IMR-90 (cell line): ENCODE results near the gene ITPR3. TPM values are rescaled to one million over a fixed set of nuclear protein-coding genes. Genes with fewer than 3 reads are reported as not detected.
A peak's percentile ranks its signal among the peaks of the same experiment; 100 is the strongest.

Experiments used
- ATAC-seq: fragments of 200-7000 bp; cut with Tn5 transposase; 2 replicates; pipeline ENCODE4 v1.9.1; 2020; ENCODE audit warnings: low read depth, mild to moderate bottlenecking, moderate library complexity
- BruUV-seq: library from RNA; stranded (reverse); fragments of 400-500 nt; replicated peaks from 2 replicates; lab custom pipeline; 2021; lab: Mats Ljungman, UMichigan
- CTCF ChIA-PET: fragments of 300-600 bp; formaldehyde crosslinking; extraction: SDS; loops from one replicate; lab custom pipeline; 2021; ENCODE audit warnings: antibody characterized with exemption; lab: Yijun Ruan, JAX
- POLR2A ChIA-PET: fragments of 300-600 bp; sonication (Branson Sonifier 250); formaldehyde crosslinking; loops from one replicate; lab custom pipeline; 2022; ENCODE audit warnings: antibody characterized with exemption; ENCODE audit not compliant: unreplicated experiment; lab: Charles Lee
- DNase-seq: peaks from one replicate; pipeline ENCODE4 v3.0.0; 2013
- H2AFZ ChIP-seq: replicated peaks from 2 replicates; pipeline ENCODE3; 2013; ENCODE audit warnings: low read length, mild to moderate bottlenecking; ENCODE audit not compliant: poor library complexity
- H2AK5ac ChIP-seq: 2 replicates; pipeline ENCODE4 v1.6.1; 2013; ENCODE audit warnings: low read depth, low read length, inconsistent platforms
- H2AK9ac ChIP-seq: replicated peaks from 2 replicates; pipeline ENCODE3; 2013; ENCODE audit warnings: mild to moderate bottlenecking, low read depth, low read length, moderate library complexity; ENCODE audit not compliant: poor library complexity
- H2BK120ac ChIP-seq: 2 replicates; pipeline ENCODE4 v1.6.1; 2013; ENCODE audit warnings: low read depth, low read length, inconsistent platforms
- H2BK15ac ChIP-seq: 3 replicates; pipeline ENCODE4 v1.6.1; 2013; ENCODE audit warnings: low read depth, low read length, inconsistent platforms
- H2BK20ac ChIP-seq: 2 replicates; pipeline ENCODE4 v1.6.1; 2013; ENCODE audit warnings: low read depth, mild to moderate bottlenecking, inconsistent platforms, low read length, moderate library complexity
- H2BK5ac ChIP-seq: 2 replicates; pipeline ENCODE4 v1.6.1; 2013; ENCODE audit warnings: mild to moderate bottlenecking, low read depth, low read length, inconsistent platforms; ENCODE audit not compliant: poor library complexity, severe bottlenecking
- H3K14ac ChIP-seq: replicated peaks from 2 replicates; pipeline ENCODE4 v1.6.1; 2013; ENCODE audit warnings: low read depth, low read length, inconsistent platforms
- H3K18ac ChIP-seq: 2 replicates; pipeline ENCODE4 v1.6.1; 2013; ENCODE audit warnings: low read depth, low read length, control low read depth
- H3K23ac ChIP-seq: 2 replicates; pipeline ENCODE4 v1.6.1; 2013; ENCODE audit warnings: low read depth, low read length, inconsistent platforms
- H3K27ac ChIP-seq: 2 replicates; pipeline ENCODE4 v1.5.1; 2013; ENCODE audit warnings: mild to moderate bottlenecking, control low read depth, low read length; ENCODE audit not compliant: insufficient read depth
- H3K27me3 ChIP-seq: 2 replicates; pipeline ENCODE4 v1.6.1; 2013; ENCODE audit warnings: low read length; ENCODE audit not compliant: control insufficient read depth, insufficient read depth
- H3K36me3 ChIP-seq: 2 replicates; pipeline ENCODE4 v1.6.1; 2013; ENCODE audit warnings: low read length, mixed read lengths; ENCODE audit not compliant: control insufficient read depth, insufficient read depth
- H3K4ac ChIP-seq: 2 replicates; pipeline ENCODE4 v1.6.1; 2013; ENCODE audit warnings: low read depth, low read length, inconsistent platforms
- H3K4me1 ChIP-seq: 2 replicates; pipeline ENCODE4 v1.6.1; 2013; ENCODE audit warnings: low read length, mixed read lengths; ENCODE audit not compliant: control insufficient read depth, insufficient read depth
- H3K4me2 ChIP-seq: 2 replicates; pipeline ENCODE4 v1.6.1; 2013; ENCODE audit warnings: low read depth, mild to moderate bottlenecking, control low read depth, low read length, moderate library complexity
- H3K4me3 ChIP-seq: 2 replicates; pipeline ENCODE4 v1.5.1; 2013; ENCODE audit warnings: low read depth, mild to moderate bottlenecking, control low read depth, low read length, moderate library complexity; ENCODE audit not compliant: insufficient read depth
- H3K56ac ChIP-seq: 2 replicates; pipeline ENCODE4 v1.6.1; 2013; ENCODE audit warnings: low read length, inconsistent platforms; ENCODE audit not compliant: insufficient read depth; ENCODE audit errors: extremely low read depth
- H3K79me1 ChIP-seq, 2 experiments: 2 replicates each; pipeline ENCODE4 v1.6.1; 2013; ENCODE audit warnings: low read length in 2 of 2, inconsistent platforms in 1 of 2, low read depth in 1 of 2
- H3K9ac ChIP-seq: 2 replicates; pipeline ENCODE4 v1.6.1; 2013; ENCODE audit warnings: low read depth, low read length, control low read depth
- H3K9me1 ChIP-seq: 2 replicates; pipeline ENCODE4 v1.6.1; 2013; ENCODE audit warnings: low read length, inconsistent platforms; ENCODE audit not compliant: insufficient read depth
- H3K9me3 ChIP-seq: 2 replicates; pipeline ENCODE4 v1.6.1; 2013; ENCODE audit warnings: low read length; ENCODE audit not compliant: control insufficient read depth, insufficient read depth
- H4K20me1 ChIP-seq: 2 replicates; pipeline ENCODE4 v1.6.1; 2013; ENCODE audit warnings: low read length, inconsistent platforms; ENCODE audit not compliant: insufficient read depth
- H4K5ac ChIP-seq: 2 replicates; pipeline ENCODE4 v1.6.1; 2013; ENCODE audit warnings: mild to moderate bottlenecking, low read depth, low read length, control low read depth
- H4K8ac ChIP-seq, 2 experiments: 2 replicates each; pipeline ENCODE4 v1.6.1; 2013; ENCODE audit warnings: low read depth in 2 of 2, low read length in 2 of 2, control low read depth in 1 of 2, inconsistent platforms in 1 of 2
- H4K91ac ChIP-seq: 2 replicates; pipeline ENCODE4 v1.6.1; 2013; ENCODE audit warnings: low read depth, low read length, inconsistent platforms; ENCODE audit not compliant: insufficient read depth
- MXI1 ChIP-seq: IDR thresholded peaks from 2 replicates; pipeline ENCODE4 v1.6.1; 2012; ENCODE audit warnings: low read depth, mild to moderate bottlenecking, low read length, moderate library complexity, borderline replicate concordance
- NFE2L2 ChIP-seq: fragments of 150-350 bp; IDR thresholded peaks from 2 replicates; pipeline ENCODE4 v1.6.1; 2016; ENCODE audit warnings: low read depth, mild to moderate bottlenecking, low read length
- POLR2A ChIP-seq: IDR thresholded peaks from 2 replicates; pipeline ENCODE4 v1.6.1; 2012; ENCODE audit warnings: mild to moderate bottlenecking, low read depth, low read length
- RCOR1 ChIP-seq: IDR thresholded peaks from 2 replicates; pipeline ENCODE4 v1.6.1; 2012; ENCODE audit warnings: mild to moderate bottlenecking, low read length, improper control_type of control experiment; ENCODE audit not compliant: insufficient replicate concordance
- SMC3 ChIP-seq: fragments of 150-350 bp; IDR thresholded peaks from 2 replicates; pipeline ENCODE4 v1.6.1; 2016; ENCODE audit warnings: low read depth, mild to moderate bottlenecking, antibody characterized with exemption, low read length, moderate library complexity
- WGBS, 2 experiments: methylation state at CpG; one replicate each; pipeline versions ENCODE4 v1.1.5 to v1.1.7; 2013; ENCODE audit warnings: missing lambda C conversion rate in 2 of 2; ENCODE audit not compliant: insufficient read length in 1 of 2; ENCODE audit errors: extremely low coverage in 2 of 2; 5-methylcytosine and 5-hydroxymethylcytosine counted together
- dilution Hi-C: fragments of 300-500 bp; cut with HindIII; formaldehyde crosslinking; loops from one replicate; pipeline ENCODE4 v1.14.3; 2018; ENCODE audit warnings: low sequenced_read_pairs; ENCODE audit not compliant: unreplicated experiment
- in situ Hi-C: fragments of 300-500 bp; cut with MboI; formaldehyde crosslinking; loops from 3 replicates; pipeline ENCODE4 v1.14.3; 2019; ENCODE audit warnings: low sequenced_read_pairs, inconsistent platforms, mixed read lengths
- intact Hi-C: fragments of 100-400 bp; cut with micrococcal nuclease; formaldehyde crosslinking; loops from 2 replicates; pipeline ENCODE4 v1.10.0; 2022
- polyA plus RNA-seq, 3 experiments: library from polyadenylated mRNA; depleted of rRNA; stranded (reverse); fragments of >200 nt; gene quantifications; 2 replicates each; pipeline ENCODE4 v1.2.3, GENCODE V29; 2012; ENCODE audit warnings: low replicate concordance in 1 of 3
- total RNA-seq: library from RNA; depleted of rRNA; stranded (reverse); fragments of >200 nt; gene quantifications from 2 replicates; pipeline ENCODE4 v1.2.3, GENCODE V29; 2012
- TF ChIP-seq, protein P1 (sequence below): conservative IDR thresholded peaks from 2 replicates; pipeline ENCODE4 v1.5.1; 2012; ENCODE audit warnings: mild to moderate bottlenecking, low read depth, low read length, improper control_type of control experiment
- TF ChIP-seq, protein P2 (sequence below): fragments of 150-350 bp; IDR thresholded peaks from 2 replicates; pipeline ENCODE4 v1.6.1; 2016; ENCODE audit warnings: low read depth, mild to moderate bottlenecking, low read length, moderate library complexity, borderline replicate concordance

Gene ITPR3
- total and polyA plus RNA-seq, 2 of the 4 experiments (the other 2 are of a cell fraction): 1.6 to 3.7 TPM

DNA sequence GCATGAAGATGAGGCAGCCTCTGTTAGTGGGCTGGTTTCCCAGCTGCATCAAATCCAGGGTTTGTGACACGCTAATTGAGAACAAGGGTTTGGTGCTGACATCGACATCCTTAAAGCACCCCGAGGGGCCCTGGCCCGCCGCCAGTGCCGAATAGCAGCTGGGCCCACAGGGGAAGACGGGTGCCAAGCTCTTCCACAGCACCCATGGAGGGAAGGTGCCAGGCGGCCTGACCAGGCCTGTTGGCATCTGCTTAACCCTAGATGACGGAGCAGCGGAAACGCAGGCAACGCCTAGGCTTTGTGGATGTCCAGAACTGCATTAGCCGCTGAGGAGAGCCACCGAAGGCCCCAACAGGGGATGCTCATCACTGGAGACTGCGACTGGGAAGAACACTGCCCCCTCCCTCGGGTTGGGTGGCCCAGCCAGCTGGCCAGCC lies 74.3 kb downstream of the ITPR3 start:
- no peak overlapping the region; the same call in 2 of the 3 replicates for H2BK15ac ChIP-seq
- H3K9me1 ChIP-seq: peaks cover 21% of the 10 kb centered on the region
- H3K79me1 ChIP-seq: peaks cover 0 to 31% of the 10 kb centered on the region in 2 experiments; a peak in 2 of 4 replicates
- ATAC-seq: no peak
- H4K91ac ChIP-seq: no peak overlapping the region
- BruUV-seq: no TSS peak
- no peak overlapping the region for H3K56ac ChIP-seq
- no peak overlapping the region for H3K4me3 ChIP-seq
- H3K14ac ChIP-seq: peak overlapping the region; percentile 82; the same call in 1 of the 2 replicates
- peak overlapping the region; percentile 2; the same call in 1 of the 2 replicates for H2AK5ac ChIP-seq
- no peak overlapping the region for H3K23ac ChIP-seq
- H2BK5ac ChIP-seq: no peak overlapping the region
- POLR2A ChIA-PET: no interaction called here
- H3K4me1 ChIP-seq: peaks cover 20% of the 10 kb centered on the region
- H3K4ac ChIP-seq: peak overlapping the region; percentile 66
- no peak overlapping the region for H3K27ac ChIP-seq
- TF ChIP-seq POLR2A (no peak), NFE2L2 (no peak), RCOR1 (no peak), SMC3 (no peak), MXI1 (no peak)
- TF ChIP-seq, protein P1, sequence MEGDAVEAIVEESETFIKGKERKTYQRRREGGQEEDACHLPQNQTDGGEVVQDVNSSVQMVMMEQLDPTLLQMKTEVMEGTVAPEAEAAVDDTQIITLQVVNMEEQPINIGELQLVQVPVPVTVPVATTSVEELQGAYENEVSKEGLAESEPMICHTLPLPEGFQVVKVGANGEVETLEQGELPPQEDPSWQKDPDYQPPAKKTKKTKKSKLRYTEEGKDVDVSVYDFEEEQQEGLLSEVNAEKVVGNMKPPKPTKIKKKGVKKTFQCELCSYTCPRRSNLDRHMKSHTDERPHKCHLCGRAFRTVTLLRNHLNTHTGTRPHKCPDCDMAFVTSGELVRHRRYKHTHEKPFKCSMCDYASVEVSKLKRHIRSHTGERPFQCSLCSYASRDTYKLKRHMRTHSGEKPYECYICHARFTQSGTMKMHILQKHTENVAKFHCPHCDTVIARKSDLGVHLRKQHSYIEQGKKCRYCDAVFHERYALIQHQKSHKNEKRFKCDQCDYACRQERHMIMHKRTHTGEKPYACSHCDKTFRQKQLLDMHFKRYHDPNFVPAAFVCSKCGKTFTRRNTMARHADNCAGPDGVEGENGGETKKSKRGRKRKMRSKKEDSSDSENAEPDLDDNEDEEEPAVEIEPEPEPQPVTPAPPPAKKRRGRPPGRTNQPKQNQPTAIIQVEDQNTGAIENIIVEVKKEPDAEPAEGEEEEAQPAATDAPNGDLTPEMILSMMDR: no peak
- TF ChIP-seq, protein P2, sequence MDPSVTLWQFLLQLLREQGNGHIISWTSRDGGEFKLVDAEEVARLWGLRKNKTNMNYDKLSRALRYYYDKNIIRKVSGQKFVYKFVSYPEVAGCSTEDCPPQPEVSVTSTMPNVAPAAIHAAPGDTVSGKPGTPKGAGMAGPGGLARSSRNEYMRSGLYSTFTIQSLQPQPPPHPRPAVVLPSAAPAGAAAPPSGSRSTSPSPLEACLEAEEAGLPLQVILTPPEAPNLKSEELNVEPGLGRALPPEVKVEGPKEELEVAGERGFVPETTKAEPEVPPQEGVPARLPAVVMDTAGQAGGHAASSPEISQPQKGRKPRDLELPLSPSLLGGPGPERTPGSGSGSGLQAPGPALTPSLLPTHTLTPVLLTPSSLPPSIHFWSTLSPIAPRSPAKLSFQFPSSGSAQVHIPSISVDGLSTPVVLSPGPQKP: no peak
- dilution Hi-C loops (no loop called here), intact Hi-C loops (no loop called here), in situ Hi-C loops (no loop called here)
- peaks cover 8% of the 10 kb centered on the region; the same call in 1 of the 2 replicates for H4K20me1 ChIP-seq
- peak overlapping the region in 1 of 2 experiments; percentile 7; a peak in 1 of 4 replicates for H4K8ac ChIP-seq
- 86% methylated on average over 7 of the region's 16 CpGs; no CpG with 5 or more reads in 1 of the 2 experiments for WGBS, 2 experiments
- H3K18ac ChIP-seq: no peak overlapping the region
- H3K4me2 ChIP-seq: no peak overlapping the region
- no peak for DNase-seq
- H3K27me3 ChIP-seq: no peaks in the 10 kb centered on the region
- no peaks in the 10 kb centered on the region for H3K9me3 ChIP-seq
- no peak overlapping the region for H2BK20ac ChIP-seq
- H4K5ac ChIP-seq: no peak overlapping the region
- CTCF ChIA-PET: interaction anchor here (1.0 kb wide), 1 partner anchor 16 kb away, joined by 3 read pairs; the partner anchor contains the start of gene UQCC2
- H2AK9ac ChIP-seq: peak overlapping the region; percentile 90
- peaks cover 18% of the 10 kb centered on the region for H3K36me3 ChIP-seq
- no peak overlapping the region for H3K9ac ChIP-seq
- no peak overlapping the region for H2AFZ ChIP-seq
- no peak overlapping the region for H2BK120ac ChIP-seq
